Stimulated activated CD4-positive, alpha-beta T cell treated with anti-CD3 and anti-CD28 coated beads, Interleukin-1b, Interleukin-23, amount 100 ng/mL, for 1 hour (primary cell): Measurements from ENCODE around the gene GJC2.

Source experiments
- DNase-seq, 2 donors: peaks; one replicate each; pipeline ENCODE4 v3.0.0-alpha.2; 2020; ENCODE audit warnings: low read depth in 2 of 2

GJC2 gene

GRCh38 chr1:228145463-228146416, 4.0 kb upstream of the GJC2 start:
- no peak for DNase-seq

DNA sequence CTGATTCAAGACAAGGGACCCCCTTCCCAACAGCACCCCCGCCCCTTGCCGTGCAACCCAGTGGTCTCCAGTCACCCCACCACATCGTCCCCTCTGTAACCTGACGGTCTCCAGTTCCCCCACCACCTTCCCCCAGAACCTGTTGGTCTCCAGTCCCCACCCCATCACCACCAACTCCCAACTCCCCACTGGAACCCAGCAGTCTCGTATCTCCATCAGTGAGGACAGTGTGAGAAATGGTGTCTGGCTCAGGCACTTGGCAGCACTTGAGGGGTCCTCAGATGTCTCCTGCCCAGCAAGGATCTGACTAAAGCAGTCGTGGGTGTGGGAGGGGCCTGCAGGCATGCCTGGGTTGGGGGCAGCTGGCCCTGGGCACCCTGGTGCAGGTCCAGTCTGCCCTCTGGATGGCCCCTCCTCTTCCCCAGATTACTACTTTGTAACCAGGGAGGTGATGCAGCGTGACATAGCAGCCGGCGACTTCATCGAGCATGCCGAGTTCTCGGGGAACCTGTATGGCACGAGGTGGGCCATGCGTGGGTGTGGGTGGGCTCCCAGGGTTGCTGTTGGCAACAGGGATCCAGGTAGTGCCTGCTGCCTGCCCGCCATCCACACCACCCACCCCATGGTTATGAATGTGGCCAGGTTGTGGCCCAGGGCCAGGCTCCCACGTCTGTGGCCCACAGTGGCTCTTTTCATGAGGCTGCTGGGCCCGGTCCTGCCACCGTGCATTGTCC, 3.1 kb upstream of the GJC2 start:
- no peak for DNase-seq

- DNase-seq, result no peak
Measured at GRCh38 chr1:228147151-228147693, 2.5 kb upstream of the GJC2 start.

DNA sequence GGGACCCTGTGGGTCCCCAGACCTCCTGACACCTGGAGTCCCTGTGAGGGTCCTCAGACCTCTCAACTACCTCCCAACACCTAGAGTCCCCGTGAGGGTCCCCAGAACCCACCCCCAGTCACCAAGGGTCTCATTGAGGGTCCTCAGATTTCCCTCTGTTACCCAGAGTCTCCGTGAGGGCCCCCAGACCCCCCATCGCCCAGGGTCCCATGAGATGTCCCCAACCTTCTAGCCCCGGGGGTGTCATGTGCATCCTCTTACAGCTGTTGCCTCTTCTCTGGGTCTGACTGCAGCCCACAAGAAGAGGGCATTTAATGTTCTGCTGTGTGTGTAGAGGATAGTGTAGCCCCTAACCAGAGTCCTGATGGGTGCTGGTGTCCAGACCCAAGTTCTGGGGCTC, 2.0 kb upstream of the GJC2 start:
- no peak for DNase-seq

DNA sequence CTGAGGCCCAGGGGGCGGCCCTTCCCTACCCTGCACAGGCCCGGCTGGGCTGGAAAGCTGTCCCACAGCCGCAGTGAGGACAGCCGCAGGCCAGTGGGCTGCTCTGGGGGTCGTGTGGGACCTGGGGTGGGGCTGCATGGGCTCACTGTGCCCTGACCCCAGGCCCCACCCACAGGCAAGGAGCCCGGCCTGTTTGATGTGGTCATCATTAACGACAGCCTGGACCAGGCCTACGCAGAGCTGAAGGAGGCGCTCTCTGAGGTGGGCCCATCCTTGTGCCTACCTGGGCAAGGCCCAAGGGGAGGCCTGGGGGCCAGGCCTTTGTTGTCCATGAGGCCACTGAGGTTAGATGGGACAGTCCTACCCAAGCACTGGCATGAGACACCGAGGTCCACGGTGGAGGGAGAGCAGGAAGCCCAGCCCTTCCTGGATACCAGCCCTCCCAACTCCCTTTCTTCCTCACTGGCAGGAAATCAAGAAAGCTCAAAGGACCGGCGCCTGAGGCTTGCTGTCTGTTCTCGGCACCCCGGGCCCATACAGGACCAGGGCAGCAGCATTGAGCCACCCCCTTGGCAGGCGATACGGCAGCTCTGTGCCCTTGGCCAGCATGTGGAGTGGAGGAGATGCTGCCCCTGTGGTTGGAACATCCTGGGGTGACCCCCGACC, 1.4 kb upstream of the GJC2 start:
- no peak for DNase-seq

- DNase-seq, result no peak
Measured at GRCh38 chr1:228148935-228149405, 760 bp upstream of the GJC2 start.

DNA sequence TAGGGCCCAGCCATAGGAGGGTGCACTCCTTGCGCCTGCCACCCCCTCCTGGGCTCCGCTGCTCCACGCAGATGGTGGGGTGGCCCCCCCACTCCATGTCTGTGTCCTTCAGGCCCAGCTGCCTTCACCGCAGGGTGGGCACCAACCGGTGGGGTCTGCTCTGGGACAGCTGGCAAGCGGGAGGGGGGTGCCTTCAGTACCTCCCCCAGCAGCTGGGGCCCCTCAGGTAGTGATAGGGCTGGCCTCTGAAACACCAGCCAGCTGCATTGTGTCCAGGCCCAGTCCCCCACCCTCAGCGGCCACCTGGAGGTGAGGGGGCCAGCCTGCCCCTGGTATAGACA, 360 bp downstream of the GJC2 start:
- DNase-seq, result no peak

- DNase-seq, result no peak
Measured at GRCh38 chr1:228150461-228151179, 890 bp downstream of the GJC2 start.

GRCh38 chr1:228151180-228151925, 1.6 kb downstream of the GJC2 start:
- no peak for DNase-seq

DNA sequence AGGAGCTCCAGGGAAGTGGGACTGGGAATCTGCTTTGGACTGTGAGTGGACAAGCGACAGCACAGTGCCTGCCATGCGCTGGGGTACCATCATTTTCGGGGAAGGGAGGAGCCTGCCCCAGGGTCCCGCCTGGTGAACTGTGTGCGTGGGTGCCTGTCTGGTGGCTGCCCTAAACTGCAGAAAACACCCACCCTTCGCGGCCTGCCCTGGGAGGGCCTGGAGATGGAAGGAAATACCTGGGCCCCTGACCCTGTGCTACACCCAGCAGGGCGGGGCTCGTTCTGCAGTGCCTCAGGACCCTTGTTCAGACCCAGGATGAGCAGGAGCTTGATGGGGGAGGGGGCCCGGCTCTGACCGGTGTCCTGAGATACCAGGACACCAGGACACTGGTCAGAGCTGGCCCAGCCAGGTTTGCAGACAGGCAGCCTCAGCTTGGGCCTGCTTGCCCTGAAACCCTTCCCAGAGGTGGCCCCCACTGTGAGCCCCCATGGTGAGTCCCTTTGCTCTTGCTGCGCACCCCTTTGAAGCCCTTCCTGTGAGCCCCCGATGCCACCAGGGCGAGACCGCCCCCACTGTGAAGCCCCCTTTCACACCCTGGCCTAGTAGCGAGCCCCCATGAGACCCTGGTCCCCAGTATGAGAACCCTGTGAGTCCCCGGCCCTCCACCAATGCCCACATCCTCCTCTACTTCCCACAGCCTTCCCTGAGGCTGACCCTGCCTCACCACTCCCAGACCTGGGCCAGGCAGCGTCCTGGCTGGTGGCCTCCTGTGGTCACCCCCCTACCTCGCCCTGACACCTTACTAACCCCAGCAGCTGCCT, 2.6 kb downstream of the GJC2 start:
- no peak for DNase-seq

GRCh38 chr1:228152918-228153258, 3.2 kb downstream of the GJC2 start:
- no peak for DNase-seq

DNA sequence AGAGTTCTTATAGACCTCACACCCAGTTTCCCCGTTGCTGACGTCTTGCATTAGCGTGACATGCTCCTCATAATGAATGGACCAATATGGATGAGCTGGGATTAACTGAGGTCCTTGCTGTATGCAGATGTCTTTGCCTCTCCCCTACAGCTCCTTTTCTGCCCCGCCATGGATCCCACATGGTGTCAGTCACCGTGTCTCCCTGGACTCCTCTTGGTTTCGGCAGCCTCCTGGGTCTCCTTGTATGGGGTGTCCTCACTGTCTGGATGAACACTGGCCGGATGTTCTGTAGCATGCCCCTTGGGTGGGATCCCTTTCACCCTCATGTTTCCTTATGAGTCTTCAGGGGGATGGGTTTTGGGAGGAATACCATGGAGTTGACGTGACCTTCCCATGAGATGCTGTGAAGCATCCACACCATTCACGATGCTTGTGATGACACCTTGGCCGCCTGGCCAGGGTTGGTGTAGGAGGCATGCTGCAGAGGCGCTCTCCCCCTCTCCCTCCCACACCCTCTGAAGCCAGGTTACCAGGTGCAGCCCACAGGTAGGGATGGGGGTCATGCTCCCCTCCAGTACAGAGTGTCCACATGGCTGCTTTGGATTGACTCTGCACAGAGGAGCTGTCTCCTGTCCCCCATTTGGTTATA, 4.4 kb downstream of the GJC2 start:
- DNase-seq, result no peak

- DNase-seq, result no peak
Measured at GRCh38 chr1:228154670-228155571, 5.2 kb downstream of the GJC2 start.

DNA sequence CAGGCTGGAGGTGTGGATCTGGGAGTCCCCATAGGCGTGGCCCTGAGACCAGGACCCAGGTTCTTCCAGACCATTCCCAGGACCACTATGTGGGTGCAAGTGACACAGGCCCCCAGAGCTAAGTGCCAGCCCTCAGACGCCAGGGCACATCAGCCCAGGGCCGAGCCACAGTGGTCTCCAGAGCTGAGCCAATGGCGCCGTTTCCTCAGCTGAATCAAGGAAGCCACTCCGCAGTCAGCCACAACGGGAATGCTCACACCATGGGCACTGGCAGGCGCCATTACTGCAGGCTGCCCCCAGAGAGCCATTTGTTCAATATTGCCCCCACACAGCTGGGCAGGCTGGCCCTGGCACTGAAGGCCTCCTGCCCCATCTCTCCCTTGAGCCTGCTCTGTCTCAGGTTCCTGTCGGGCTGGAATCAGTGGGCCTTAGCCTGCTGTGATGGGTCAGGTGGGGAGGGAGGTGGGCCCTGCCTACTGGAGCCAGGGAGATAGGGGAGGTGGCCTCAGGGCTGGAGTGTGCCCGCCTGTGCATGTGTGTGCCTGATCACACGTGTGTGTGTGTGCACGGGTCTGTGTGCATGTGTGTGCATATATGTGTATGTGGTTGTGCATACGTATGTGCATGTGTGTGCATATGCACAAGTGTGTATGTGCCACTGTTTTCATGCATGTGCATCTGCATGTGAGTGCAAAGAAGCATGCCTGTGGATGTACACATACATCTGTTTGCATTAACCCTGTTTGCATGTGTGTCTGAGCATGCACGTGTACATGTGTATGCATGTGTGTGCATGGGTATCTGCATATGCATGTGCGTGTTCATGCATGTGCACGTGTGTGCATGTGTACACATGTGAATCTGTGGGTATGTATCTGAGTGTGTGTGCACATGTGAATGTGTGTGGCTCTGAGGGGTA, 6.1 kb downstream of the GJC2 start:
- no peak for DNase-seq

GRCh38 chr1:228156515-228156881, 6.8 kb downstream of the GJC2 start:
- no peak for DNase-seq

DNA sequence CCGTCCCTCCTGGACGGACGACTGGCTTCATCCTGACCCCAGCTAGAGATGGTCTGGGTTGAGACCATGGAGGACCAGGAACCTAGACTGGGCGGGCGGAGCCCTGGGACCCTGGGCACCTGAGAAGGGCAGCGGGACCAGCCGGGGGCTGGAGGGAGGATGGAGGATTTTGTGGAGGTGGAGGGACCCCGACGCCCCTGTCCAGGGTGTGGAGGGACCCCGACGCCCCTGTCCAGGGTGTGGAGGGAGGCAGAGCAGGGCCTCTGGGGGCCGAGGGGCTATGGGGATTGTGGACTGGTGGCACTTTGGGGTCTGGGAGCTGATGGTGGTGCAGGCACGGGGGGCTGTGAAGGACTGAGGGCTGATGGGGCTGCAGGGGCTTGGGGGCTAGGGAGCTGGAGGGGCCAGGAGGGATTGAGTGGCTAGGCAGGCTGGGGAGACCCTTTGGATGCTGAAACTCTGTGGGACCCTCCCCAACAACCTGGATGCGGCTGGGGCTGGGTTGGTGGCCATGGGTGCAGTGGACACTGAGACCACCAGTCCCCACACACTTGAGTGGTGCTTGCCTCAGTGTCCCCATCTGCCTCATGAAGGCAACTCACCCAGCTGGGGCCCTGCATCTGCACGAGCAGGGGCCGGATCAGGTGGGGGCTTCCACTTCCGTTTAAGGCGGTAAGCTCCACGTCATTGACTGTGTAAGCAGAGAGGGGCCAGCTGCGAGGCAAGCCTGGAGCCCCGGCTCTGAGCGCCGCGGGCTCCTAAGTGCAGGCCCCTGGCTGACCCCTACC, 7.4 kb downstream of the GJC2 start:
- DNase-seq, result no peak

GRCh38 chr1:228157729-228158126, 8.0 kb downstream of the GJC2 start:
- no peak for DNase-seq
